ENCODE measurements around the gene DNAJC5. TPM values are rescaled to one million over a fixed set of nuclear protein-coding genes. Genes with fewer than 3 reads are reported as not detected.

The DNAJC5 gene
- total RNA-seq, 4 donors from 2014 or later: 29.9 to 56.3 (median 45.4) TPM

- TF ChIP-seq CTCF (IDR thresholded peaks at IDR 0.05): no peak
- DNase-seq (ENCODE audit: low spot score) (no peak), ATAC-seq (ENCODE audit: low FRiP score) (no peak)
These were observed 37.0 kb upstream of the DNAJC5 start for GRCh38 chr20:63857764-63858392.

DNA sequence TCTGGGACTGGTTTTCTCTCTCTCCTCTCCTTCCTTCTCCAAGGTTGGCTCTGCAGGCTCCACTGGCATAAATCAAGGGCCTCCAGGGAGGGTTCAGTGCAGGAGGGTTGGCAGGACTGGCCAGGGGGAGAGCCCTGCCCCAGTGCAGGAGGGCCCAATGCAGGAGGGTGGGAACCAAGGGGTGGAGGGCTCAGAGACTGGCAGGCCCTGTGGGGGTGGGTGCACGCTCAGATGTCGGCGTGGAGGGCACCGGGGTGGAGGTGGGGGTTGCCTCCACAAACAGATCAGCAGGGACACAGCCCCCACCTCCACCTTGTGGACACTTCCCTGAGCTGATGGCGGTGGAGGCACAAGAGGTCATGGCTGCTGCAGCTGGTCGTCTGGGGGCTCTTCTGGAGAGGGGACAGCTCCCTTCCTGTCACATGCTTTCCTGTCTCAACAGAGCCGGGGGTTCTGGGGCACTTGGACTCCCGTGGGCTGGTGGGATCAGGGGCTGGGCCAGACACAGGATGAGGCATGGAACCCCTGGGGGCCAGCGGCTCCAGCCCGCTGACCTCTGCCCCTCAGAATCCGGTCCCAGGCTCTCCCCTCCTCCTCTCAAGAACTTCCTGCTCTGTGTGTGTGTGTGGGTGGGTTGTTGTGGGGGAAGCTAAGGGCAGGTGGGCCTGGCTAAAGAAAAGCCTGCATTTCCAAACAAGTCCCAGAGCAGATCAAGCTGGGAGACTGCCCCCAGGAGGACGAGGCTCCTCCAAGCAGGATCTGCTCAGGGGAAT is 36.3 kb upstream of the DNAJC5 start:
- no peak for DNase-seq (ENCODE audit: low spot score)

GRCh38 chr20:63859166-63859699 is 35.7 kb upstream of the DNAJC5 start:
- ATAC-seq (ENCODE audit: low FRiP score) (no peak), DNase-seq (ENCODE audit: low spot score) (no peak)
- TF ChIP-seq CTCF (IDR thresholded peaks at IDR 0.05): no peak

More for the DNA sequence above, 36.3 kb upstream of the DNAJC5 start:
- ATAC-seq (ENCODE audit: low FRiP score): no peak
- TF ChIP-seq CTCF (IDR thresholded peaks at IDR 0.05): no peak

- ATAC-seq (ENCODE audit: low FRiP score): no peak
- no peak for TF ChIP-seq CTCF (IDR thresholded peaks at IDR 0.05)
- DNase-seq (ENCODE audit: low spot score): no peak
These were observed 34.4 kb upstream of the DNAJC5 start for GRCh38 chr20:63860325-63861051.

DNA sequence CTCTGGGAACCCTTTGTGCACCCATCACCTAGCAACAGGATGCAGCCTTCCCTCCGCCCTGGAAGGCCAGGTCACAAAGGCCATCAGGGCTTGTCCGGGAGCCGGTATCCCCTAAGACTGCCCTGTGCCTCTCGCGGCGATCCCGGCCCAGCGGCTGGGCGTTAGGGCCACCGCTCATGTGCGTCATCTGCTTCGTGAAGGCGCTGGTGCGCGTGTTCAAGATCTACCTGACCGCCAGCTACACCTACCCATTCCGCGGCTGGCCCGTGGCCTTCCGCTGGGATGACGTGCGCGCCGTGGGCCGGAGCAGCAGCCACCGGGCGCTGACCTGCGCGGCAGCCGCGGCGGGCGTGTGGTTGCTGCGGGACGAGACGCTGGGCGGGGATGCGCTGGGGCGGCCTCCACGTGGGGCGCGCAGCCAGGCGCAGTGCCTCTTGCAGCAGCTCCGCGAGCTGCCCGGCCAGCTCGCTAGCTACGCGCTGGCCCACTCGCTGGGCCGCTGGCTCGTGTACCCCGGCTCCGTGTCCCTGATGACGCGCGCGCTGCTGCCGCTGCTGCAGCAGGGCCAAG is 33.5 kb upstream of the DNAJC5 start, which contains the start of gene ABHD16B:
ABHD16B (plus strand) TSS at position 134 of the 570 bp plus-strand sequence; CDS start at position 177, 43 bp downstream.
- no peak for TF ChIP-seq CTCF (IDR thresholded peaks at IDR 0.05)
- no peak for DNase-seq (ENCODE audit: low spot score)
- no peak for ATAC-seq (ENCODE audit: low FRiP score)

DNA sequence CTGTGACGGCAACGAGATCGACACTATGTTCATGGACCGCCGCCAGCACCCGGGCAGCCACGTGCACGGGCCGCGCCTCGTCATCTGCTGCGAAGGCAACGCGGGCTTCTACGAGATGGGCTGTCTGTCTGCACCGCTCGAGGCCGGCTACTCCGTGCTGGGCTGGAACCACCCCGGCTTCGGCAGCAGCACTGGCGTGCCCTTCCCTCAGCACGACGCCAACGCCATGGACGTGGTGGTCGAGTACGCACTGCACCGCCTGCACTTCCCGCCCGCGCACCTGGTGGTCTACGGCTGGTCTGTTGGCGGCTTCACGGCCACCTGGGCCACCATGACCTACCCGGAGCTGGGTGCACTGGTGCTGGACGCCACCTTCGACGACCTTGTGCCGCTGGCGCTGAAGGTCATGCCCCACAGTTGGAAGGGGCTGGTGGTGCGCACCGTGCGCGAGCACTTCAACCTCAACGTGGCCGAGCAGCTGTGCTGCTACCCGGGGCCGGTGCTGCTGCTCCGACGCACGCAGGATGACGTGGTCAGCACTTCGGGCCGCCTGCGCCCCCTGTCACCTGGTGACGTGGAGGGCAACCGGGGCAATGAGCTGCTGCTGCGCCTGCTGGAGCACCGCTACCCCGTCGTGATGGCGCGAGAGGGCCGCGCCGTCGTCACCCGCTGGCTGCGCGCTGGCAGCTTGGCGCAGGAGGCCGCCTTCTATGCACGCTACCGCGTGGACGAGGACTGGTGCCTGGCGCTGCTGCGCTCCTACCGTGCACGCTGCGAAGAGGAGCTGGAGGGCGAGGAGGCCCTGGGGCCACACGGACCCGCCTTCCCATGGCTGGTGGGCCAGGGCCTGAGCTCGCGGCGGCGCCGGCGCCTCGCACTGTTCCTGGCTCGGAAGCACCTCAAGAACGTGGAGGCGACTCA is 32.7 kb upstream of the DNAJC5 start:
- TF ChIP-seq CTCF (IDR thresholded peaks at IDR 0.05): no peak
- ATAC-seq (ENCODE audit: low FRiP score) (no peak), DNase-seq (ENCODE audit: low spot score) (no peak)
